CD4-positive, alpha-beta T cell (primary cell): ENCODE measurements around the gene ADGRE2. TPM values are rescaled to one million over a fixed set of nuclear protein-coding genes. Genes with fewer than 3 reads are reported as not detected.

Experiments used
- ATAC-seq: fragments of 200-7000 bp; cut with Tn5 transposase; one replicate; pipeline ENCODE4 v1.10.0; 2022; ENCODE audit warnings: mild to moderate bottlenecking; ENCODE audit not compliant: poor library complexity
- CTCF ChIA-PET: fragments of 350-600 bp; sonication (Branson Sonifier 250); formaldehyde crosslinking; loops from one replicate; lab custom pipeline; 2021; ENCODE audit warnings: antibody characterized with exemption, inconsistent platforms; lab: Charles Lee
- POLR2A ChIA-PET: fragments of 350-600 bp; sonication (Branson Sonifier 250); formaldehyde crosslinking; loops from one replicate; lab custom pipeline; 2021; ENCODE audit warnings: antibody characterized with exemption, inconsistent platforms; lab: Charles Lee
- DNase-seq, 14 experiments: peaks; one replicate each; pipeline ENCODE4 v3.0.0-alpha.2; 2013 to 2020; ENCODE audit warnings: mixed read lengths in 2 of 14
- H3K27ac ChIP-seq, 2 donors: one replicate each; pipeline versions ENCODE4 v1.5.1 to v1.7.0; 2013; ENCODE audit warnings: low read length in 2 of 2, low read depth in 1 of 2, mild to moderate bottlenecking in 1 of 2
- H3K27me3 ChIP-seq, 2 experiments: 1 replicate in 1 of 2; 2 replicates in 1 of 2; pipeline versions ENCODE4 v1.6.1 to v1.7.0; 2013; ENCODE audit warnings: low read length in 2 of 2, control low read depth in 1 of 2, mild to moderate bottlenecking in 1 of 2, moderate library complexity in 1 of 2; ENCODE audit not compliant: insufficient read depth in 2 of 2, control insufficient read depth in 1 of 2
- H3K36me3 ChIP-seq: one replicate; pipeline ENCODE4 v1.6.1; 2013; ENCODE audit warnings: low read length, control low read depth; ENCODE audit not compliant: insufficient read depth
- H3K4me1 ChIP-seq: one replicate; pipeline ENCODE4 v1.6.1; 2013; ENCODE audit warnings: low read length, control low read depth; ENCODE audit not compliant: insufficient read depth
- H3K4me3 ChIP-seq: one replicate; pipeline ENCODE4 v1.5.1; 2013; ENCODE audit warnings: mild to moderate bottlenecking, low read length, moderate library complexity
- H3K9me3 ChIP-seq, 2 experiments: 1 replicate in 1 of 2; 2 replicates in 1 of 2; pipeline versions ENCODE4 v1.6.1 to v1.7.0; 2013; ENCODE audit warnings: low read length in 2 of 2, mild to moderate bottlenecking in 2 of 2, control low read depth in 1 of 2, moderate library complexity in 1 of 2; ENCODE audit not compliant: control insufficient read depth in 1 of 2, insufficient read depth in 1 of 2
- H3K27ac Mint-ChIP-seq: one replicate; pipeline ENCODE4 v1.8.0; 2020; ENCODE audit warnings: mixed read lengths
- H3K27me3 Mint-ChIP-seq: one replicate; pipeline ENCODE4 v1.8.0; 2021; ENCODE audit warnings: mixed read lengths
- H3K36me3 Mint-ChIP-seq: one replicate; pipeline ENCODE4 v1.8.0; 2021; ENCODE audit warnings: low read depth, mixed read lengths
- H3K4me1 Mint-ChIP-seq: one replicate; pipeline ENCODE4 v1.8.0; 2021; ENCODE audit warnings: low read depth, mixed read lengths
- H3K4me3 Mint-ChIP-seq: one replicate; pipeline ENCODE4 v1.8.0; 2020; ENCODE audit warnings: mild to moderate bottlenecking, mixed read lengths
- H3K9me3 Mint-ChIP-seq: one replicate; pipeline ENCODE4 v1.8.0; 2020; ENCODE audit warnings: mixed read lengths
- intact Hi-C, 2 experiments: fragments of 100-400 bp; cut with DNase I in 1 of 2; cut with micrococcal nuclease in 1 of 2; formaldehyde crosslinking; loops; one replicate each; pipeline versions ENCODE4 v1.15.1 to v1.9.0; 2023 to 2025; cut with DNase I, micrococcal nuclease
- total RNA-seq, 174 experiments: library from RNA in 2 of 174; stranded (reverse) in 2 of 174; gene quantifications; one replicate each; pipeline ENCODE4 v1.2.3 and lab custom pipeline; 2021 to 2026
- TF ChIP-seq, protein P1 (sequence below): fragments of 200-600 bp; IDR thresholded peaks from one replicate; pipeline ENCODE4 v1.8.0; 2022; ENCODE audit warnings: antibody characterized with exemption, mild to moderate bottlenecking

Gene ADGRE2
- total RNA-seq, 2 experiments from 2014 or later: 3.0 to 3.8 TPM

DNA sequence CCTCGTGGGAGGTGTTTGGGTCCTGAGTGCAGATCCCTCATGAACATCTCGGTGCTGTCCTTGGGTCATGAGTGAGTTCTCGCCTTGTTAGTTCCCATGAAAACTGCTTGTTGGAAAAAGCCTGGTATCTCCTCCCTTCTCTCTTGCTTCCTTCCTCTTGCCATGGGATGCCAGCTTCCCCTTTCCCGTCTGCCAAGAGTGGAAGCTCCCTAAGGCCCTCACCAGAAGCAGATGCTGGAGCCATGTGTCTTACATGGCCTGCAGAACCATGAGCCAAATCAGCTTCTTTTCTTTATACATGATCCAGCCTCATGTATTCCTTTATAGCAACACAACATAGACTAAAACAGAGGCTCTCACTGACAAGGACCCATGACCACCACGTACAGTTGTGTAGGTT lies 8.2 kb downstream of the ADGRE2 start:
- no peak overlapping the region for H3K27ac Mint-ChIP-seq
- no peak for ATAC-seq

DNA sequence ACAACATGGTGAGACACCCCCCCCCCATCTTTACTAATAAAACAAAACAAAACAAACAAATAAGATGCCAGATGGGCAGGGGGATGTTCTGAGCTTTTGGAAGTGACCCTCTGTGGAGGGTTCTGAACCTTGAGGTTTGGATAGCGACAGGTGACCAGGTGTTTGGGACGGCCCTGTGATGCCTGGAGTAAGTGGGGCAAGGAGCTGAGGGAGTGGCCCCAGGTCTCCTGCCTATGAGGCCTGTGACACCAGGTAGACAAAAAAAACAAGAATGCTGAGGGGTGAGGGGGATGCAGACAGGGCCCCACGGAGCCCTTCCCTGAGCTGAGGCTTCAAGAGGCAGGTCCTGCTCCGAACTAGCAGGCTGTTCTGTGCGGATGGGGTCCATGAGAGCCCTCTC lies 9.2 kb downstream of the ADGRE2 start:
- peaks cover 32% of the 10 kb centered on the region for H3K27me3 Mint-ChIP-seq
- peaks cover 2% of the 10 kb centered on the region for H3K36me3 ChIP-seq
- POLR2A ChIA-PET: no interaction called here

More for the DNA sequence above, 8.2 kb downstream of the ADGRE2 start:
- DNase-seq: no peak
- Mint-ChIP-seq H3K27me3 (peaks cover 29% of the 10 kb centered on the region), H3K9me3 (no peaks in the 10 kb centered on the region), H3K4me1 (no peaks in the 10 kb centered on the region), H3K36me3 (peaks cover 4% of the 10 kb centered on the region), H3K4me3 (no peak overlapping the region)
- H3K9me3 ChIP-seq: peaks cover 0 to 3% of the 10 kb centered on the region in 2 experiments
- H3K27ac ChIP-seq: no peak overlapping the region
- peaks cover under 1 to 3% of the 10 kb centered on the region in 2 experiments for H3K27me3 ChIP-seq
- peaks cover 2% of the 10 kb centered on the region for H3K36me3 ChIP-seq
- peaks cover under 1% of the 10 kb centered on the region for H3K4me1 ChIP-seq
- POLR2A ChIA-PET: no interaction called here
- TF ChIP-seq, protein P1, sequence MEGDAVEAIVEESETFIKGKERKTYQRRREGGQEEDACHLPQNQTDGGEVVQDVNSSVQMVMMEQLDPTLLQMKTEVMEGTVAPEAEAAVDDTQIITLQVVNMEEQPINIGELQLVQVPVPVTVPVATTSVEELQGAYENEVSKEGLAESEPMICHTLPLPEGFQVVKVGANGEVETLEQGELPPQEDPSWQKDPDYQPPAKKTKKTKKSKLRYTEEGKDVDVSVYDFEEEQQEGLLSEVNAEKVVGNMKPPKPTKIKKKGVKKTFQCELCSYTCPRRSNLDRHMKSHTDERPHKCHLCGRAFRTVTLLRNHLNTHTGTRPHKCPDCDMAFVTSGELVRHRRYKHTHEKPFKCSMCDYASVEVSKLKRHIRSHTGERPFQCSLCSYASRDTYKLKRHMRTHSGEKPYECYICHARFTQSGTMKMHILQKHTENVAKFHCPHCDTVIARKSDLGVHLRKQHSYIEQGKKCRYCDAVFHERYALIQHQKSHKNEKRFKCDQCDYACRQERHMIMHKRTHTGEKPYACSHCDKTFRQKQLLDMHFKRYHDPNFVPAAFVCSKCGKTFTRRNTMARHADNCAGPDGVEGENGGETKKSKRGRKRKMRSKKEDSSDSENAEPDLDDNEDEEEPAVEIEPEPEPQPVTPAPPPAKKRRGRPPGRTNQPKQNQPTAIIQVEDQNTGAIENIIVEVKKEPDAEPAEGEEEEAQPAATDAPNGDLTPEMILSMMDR: no peak
- intact Hi-C loops: no loop called here
- H3K4me3 ChIP-seq: no peak overlapping the region
- CTCF ChIA-PET: no interaction called here

DNA sequence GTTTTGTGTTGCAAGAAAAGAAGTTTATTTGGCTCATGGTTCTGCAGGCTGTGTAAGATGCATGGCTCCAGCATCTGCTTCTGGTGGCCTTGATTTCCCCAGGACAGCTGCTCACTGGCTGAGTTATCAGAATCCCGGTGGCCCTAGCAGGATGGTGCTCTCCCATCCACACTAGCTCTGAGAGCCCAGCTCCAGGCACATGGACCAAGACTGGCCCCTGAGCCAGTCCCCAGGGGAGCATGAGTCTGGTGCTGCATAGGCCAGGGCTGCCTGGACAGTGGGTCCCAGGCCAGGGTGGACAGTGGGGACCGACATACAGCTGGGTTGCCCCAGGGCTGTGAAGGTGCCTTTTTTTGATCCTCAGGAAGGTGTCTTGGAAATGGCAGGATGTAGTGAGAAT lies 10.4 kb downstream of the ADGRE2 start:
- peaks cover 0 to 5% of the 10 kb centered on the region in 2 experiments for H3K9me3 ChIP-seq
- intact Hi-C loops: no loop called here
- POLR2A ChIA-PET: no interaction called here
- Mint-ChIP-seq H3K36me3 (peaks cover 4% of the 10 kb centered on the region), H3K27me3 (peaks cover 28% of the 10 kb centered on the region), H3K4me1 (no peaks in the 10 kb centered on the region), H3K9me3 (no peaks in the 10 kb centered on the region), H3K4me3 (no peak overlapping the region), H3K27ac (no peak overlapping the region)
- CTCF ChIA-PET: no interaction called here
- DNase-seq (no peak), ATAC-seq (no peak)
- H3K4me1 ChIP-seq: no peaks in the 10 kb centered on the region
- TF ChIP-seq, protein P1: no peak
- no peak overlapping the region for H3K27ac ChIP-seq
- peaks cover 0 to 7% of the 10 kb centered on the region in 2 experiments for H3K27me3 ChIP-seq
- peaks cover 2% of the 10 kb centered on the region for H3K36me3 ChIP-seq
- H3K4me3 ChIP-seq: no peak overlapping the region

More for the DNA sequence above, 9.2 kb downstream of the ADGRE2 start:
- ATAC-seq (no peak), DNase-seq (no peak)
- no peak overlapping the region for H3K27ac ChIP-seq
- peaks cover 0 to 2% of the 10 kb centered on the region in 2 experiments for H3K27me3 ChIP-seq
- TF ChIP-seq, protein P1: no peak
- Mint-ChIP-seq H3K4me1 (no peaks in the 10 kb centered on the region), H3K4me3 (no peak overlapping the region), H3K36me3 (peaks cover 4% of the 10 kb centered on the region), H3K9me3 (no peaks in the 10 kb centered on the region), H3K27ac (no peak overlapping the region)
- no peak overlapping the region for H3K4me3 ChIP-seq
- H3K9me3 ChIP-seq: peaks cover 0 to 3% of the 10 kb centered on the region in 2 experiments
- intact Hi-C loops: no loop called here
- CTCF ChIA-PET: no interaction called here
- H3K4me1 ChIP-seq: no peaks in the 10 kb centered on the region
